BJ (cell line): ENCODE measurements around the gene FKRP. TPM values are rescaled to one million over a fixed set of nuclear protein-coding genes. Genes with fewer than 3 reads are reported as not detected.
"Not testable (repeated sequence)": the region's sequence is repeated elsewhere in the genome, so short reads cannot be mapped to it uniquely, and the experiment has no call there.

Source experiments
- CTCF ChIA-PET: fragments of 350-600 bp; formaldehyde crosslinking; extraction: SDS; loops from one replicate; lab custom pipeline; 2021; ENCODE audit warnings: antibody characterized with exemption, inconsistent platforms; lab: Yijun Ruan, JAX
- POLR2A ChIA-PET: fragments of 300-600 bp; sonication (Branson Sonifier 250); formaldehyde crosslinking; extraction: SDS; loops from one replicate; lab custom pipeline; 2021; ENCODE audit warnings: antibody characterized with exemption; lab: Charles Lee
- DNase-seq: peaks from one replicate; pipeline ENCODE4 v3.0.0-alpha.2; 2011; ENCODE audit warnings: low read depth
- H3K27me3 ChIP-seq: 2 replicates; pipeline ENCODE4 v1.6.0; 2011; ENCODE audit warnings: low read length; ENCODE audit not compliant: control insufficient read depth, insufficient read depth
- H3K36me3 ChIP-seq: 2 replicates; pipeline ENCODE4 v1.5.1; 2011; ENCODE audit warnings: low read length; ENCODE audit not compliant: control insufficient read depth, insufficient read depth
- H3K4me3 ChIP-seq: 2 replicates; pipeline ENCODE4 v1.5.1; 2011; ENCODE audit warnings: low read depth, mild to moderate bottlenecking, control low read depth, low read length
- polyA plus RNA-seq: library from polyadenylated mRNA; depleted of rRNA; stranded (reverse); fragments of >200 nt; gene quantifications from 2 replicates; pipeline ENCODE4 v1.2.3, GENCODE V29; 2011
- TF ChIP-seq, protein P1 (sequence below): IDR thresholded peaks from 2 replicates; pipeline ENCODE4 v1.5.1; 2011; ENCODE audit warnings: low read depth, mild to moderate bottlenecking, control low read depth, inconsistent platforms, low read length, moderate library complexity; ENCODE audit not compliant: insufficient read depth

The FKRP gene
- polyA plus RNA-seq, 1 experiment, result 15.1 TPM

DNA sequence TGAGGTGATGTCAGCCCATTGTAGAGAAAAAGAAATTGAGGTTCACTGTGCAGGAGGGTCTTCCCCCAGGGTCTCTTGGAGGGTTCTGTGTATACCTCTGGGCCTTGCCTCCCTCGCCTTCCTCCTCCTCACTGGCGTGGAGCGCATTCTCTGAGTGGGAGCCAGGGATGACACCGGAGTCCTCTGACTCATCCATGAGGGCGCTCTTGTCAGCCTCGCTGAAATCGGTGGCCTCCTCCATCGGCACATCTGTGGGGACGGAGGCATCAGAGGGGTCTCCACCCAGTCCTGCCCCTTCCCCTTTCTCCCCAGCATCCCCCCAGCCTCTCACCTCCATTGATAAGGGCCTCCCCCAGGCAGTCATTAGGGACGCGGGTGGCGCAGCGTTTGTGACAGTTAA is 45.2 kb upstream of the FKRP start:
- no peaks in the 10 kb centered on the region for H3K27me3 ChIP-seq
- ChIA-PET POLR2A (no interaction called here), CTCF (no interaction called here)
- peaks cover 25% of the 10 kb centered on the region for H3K36me3 ChIP-seq
- H3K4me3 ChIP-seq, result no peak overlapping the region
- TF ChIP-seq, protein P1, sequence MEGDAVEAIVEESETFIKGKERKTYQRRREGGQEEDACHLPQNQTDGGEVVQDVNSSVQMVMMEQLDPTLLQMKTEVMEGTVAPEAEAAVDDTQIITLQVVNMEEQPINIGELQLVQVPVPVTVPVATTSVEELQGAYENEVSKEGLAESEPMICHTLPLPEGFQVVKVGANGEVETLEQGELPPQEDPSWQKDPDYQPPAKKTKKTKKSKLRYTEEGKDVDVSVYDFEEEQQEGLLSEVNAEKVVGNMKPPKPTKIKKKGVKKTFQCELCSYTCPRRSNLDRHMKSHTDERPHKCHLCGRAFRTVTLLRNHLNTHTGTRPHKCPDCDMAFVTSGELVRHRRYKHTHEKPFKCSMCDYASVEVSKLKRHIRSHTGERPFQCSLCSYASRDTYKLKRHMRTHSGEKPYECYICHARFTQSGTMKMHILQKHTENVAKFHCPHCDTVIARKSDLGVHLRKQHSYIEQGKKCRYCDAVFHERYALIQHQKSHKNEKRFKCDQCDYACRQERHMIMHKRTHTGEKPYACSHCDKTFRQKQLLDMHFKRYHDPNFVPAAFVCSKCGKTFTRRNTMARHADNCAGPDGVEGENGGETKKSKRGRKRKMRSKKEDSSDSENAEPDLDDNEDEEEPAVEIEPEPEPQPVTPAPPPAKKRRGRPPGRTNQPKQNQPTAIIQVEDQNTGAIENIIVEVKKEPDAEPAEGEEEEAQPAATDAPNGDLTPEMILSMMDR, result no peak
- no peak for DNase-seq

- TF ChIP-seq, protein P1, result peak; percentile 93
- DNase-seq, result no peak
- Histone ChIP-seq H3K27me3 (no peaks in the 10 kb centered on the region), H3K4me3 (no peak overlapping the region), H3K36me3 (peaks cover 18% of the 10 kb centered on the region)
- CTCF ChIA-PET, result interaction anchor here (0.6 to 3.9 kb wide), 25 partner anchors 9 to 486 kb away, joined by 3 to 60 read pairs (median 5); partner anchors contain the start of genes DACT3 and PTGIR
- POLR2A ChIA-PET, result no interaction called here
Observed at GRCh38 chr19:46704379-46705076, 41.3 kb upstream of the FKRP start.

- no peaks in the 10 kb centered on the region for H3K27me3 ChIP-seq
- peaks cover 11% of the 10 kb centered on the region for H3K36me3 ChIP-seq
- POLR2A ChIA-PET, result no interaction called here
- no peak overlapping the region for H3K4me3 ChIP-seq
- DNase-seq, result no peak
- CTCF ChIA-PET, result interaction anchor here (1.1 kb wide), 1 partner anchor 8 kb away, joined by 4 read pairs; no protein-coding TSS in a partner anchor
- TF ChIP-seq, protein P1, result no peak
Observed at GRCh38 chr19:46710687-46711086, 35.2 kb upstream of the FKRP start.

GRCh38 chr19:46712768-46713338 is 33.0 kb upstream of the FKRP start:
- DNase-seq, H3K36me3 ChIP-seq, POLR2A ChIA-PET, H3K27me3 ChIP-seq, H3K4me3 ChIP-seq: not testable (repeated sequence)
- CTCF ChIA-PET, result interaction anchor here (0.6 to 4.5 kb wide), 4 partner anchors 8 to 636 kb away, joined by 3 to 60 read pairs (median 14); no protein-coding TSS in a partner anchor

DNA sequence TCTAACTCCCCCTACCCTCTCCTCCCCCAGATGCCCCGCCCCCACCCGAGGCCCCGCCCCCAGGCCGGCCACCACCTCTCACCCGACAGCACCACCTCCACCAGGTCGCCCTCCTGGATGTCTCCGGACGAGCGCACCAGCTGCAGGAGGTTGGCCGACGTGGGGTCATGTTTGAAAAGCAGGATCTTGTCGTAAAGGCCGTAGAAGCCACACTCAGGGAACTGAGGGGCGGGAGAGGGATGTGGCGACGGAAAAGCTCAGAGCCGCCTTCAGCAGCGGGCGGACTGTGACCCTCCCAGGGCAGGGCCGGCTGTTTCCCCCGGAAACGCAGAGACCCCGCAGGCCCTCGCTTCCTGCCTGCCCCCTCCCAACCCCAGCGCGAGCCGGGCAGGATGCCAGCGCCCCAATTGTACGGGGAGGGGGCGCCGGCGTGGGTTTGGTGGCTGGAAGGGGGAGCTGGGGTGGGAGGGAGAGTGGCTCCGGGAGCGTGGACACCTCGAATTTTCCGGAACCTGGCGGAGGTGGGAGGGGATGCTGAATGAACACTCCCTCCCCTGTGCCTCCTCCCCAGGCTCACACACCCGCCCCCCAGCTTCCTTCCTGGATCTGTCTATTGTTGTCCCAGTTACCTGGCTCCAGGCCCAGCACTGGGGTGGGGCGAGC is 31.9 kb upstream of the FKRP start:
- TF ChIP-seq, protein P1, result no peak
- Histone ChIP-seq H3K4me3 (peak overlapping the region; percentile 80), H3K27me3 (no peaks in the 10 kb centered on the region), H3K36me3 (peaks cover 9% of the 10 kb centered on the region)
- ChIA-PET CTCF (interaction anchor here (0.6 to 4.5 kb wide), 5 partner anchors 9 to 561 kb away, joined by 3 to 60 read pairs (median 4); no protein-coding TSS in a partner anchor), POLR2A (no interaction called here)
- peak; percentile 25 for DNase-seq
